AG04450 (cell line): ENCODE data around the gene SMPD3. TPM values are rescaled to one million over a fixed set of nuclear protein-coding genes. Genes with fewer than 3 reads are reported as not detected.

Experiments used
- CTCF ChIA-PET: fragments of 300-600, 350-600 bp; formaldehyde crosslinking; extraction: SDS; loops from one replicate; lab custom pipeline; 2022; ENCODE audit warnings: antibody characterized with exemption, inconsistent platforms; lab: Charles Lee
- POLR2A ChIA-PET: fragments of 350-600 bp; formaldehyde crosslinking; extraction: SDS; loops from one replicate; lab custom pipeline; 2021; ENCODE audit warnings: antibody characterized with exemption, inconsistent platforms; lab: Yijun Ruan, JAX
- DNase-seq: peaks from one replicate; pipeline ENCODE4 v3.0.0-alpha.2; 2011; ENCODE audit warnings: low read depth, low spot score
- H3K27ac ChIP-seq: one replicate; pipeline ENCODE4 v1.5.1; 2012; ENCODE audit warnings: low read depth, low read length, control low read depth
- H3K27me3 ChIP-seq: one replicate; pipeline ENCODE4 v1.6.0; 2012; ENCODE audit warnings: low read length; ENCODE audit not compliant: control insufficient read depth, insufficient read depth
- H3K4me3 ChIP-seq: 2 replicates; pipeline ENCODE4 v1.5.1; 2011; ENCODE audit warnings: mild to moderate bottlenecking, low read depth, low read length, control low read depth
- H3K9me3 ChIP-seq: 2 replicates; pipeline ENCODE4 v1.5.1; 2012; ENCODE audit warnings: low read length; ENCODE audit not compliant: control insufficient read depth, insufficient read depth
- polyA plus RNA-seq: library from polyadenylated mRNA; depleted of rRNA; stranded (reverse); fragments of >200 nt; gene quantifications from 2 replicates; pipeline ENCODE4 v1.2.3, GENCODE V29; 2011
- TF ChIP-seq, protein P1 (sequence below): IDR thresholded peaks from 2 replicates; pipeline ENCODE4 v1.5.1; 2011; ENCODE audit warnings: low read depth, low read length, control low read depth, inconsistent platforms

SMPD3 gene
- polyA plus RNA-seq, 1 experiment: not detected

DNA sequence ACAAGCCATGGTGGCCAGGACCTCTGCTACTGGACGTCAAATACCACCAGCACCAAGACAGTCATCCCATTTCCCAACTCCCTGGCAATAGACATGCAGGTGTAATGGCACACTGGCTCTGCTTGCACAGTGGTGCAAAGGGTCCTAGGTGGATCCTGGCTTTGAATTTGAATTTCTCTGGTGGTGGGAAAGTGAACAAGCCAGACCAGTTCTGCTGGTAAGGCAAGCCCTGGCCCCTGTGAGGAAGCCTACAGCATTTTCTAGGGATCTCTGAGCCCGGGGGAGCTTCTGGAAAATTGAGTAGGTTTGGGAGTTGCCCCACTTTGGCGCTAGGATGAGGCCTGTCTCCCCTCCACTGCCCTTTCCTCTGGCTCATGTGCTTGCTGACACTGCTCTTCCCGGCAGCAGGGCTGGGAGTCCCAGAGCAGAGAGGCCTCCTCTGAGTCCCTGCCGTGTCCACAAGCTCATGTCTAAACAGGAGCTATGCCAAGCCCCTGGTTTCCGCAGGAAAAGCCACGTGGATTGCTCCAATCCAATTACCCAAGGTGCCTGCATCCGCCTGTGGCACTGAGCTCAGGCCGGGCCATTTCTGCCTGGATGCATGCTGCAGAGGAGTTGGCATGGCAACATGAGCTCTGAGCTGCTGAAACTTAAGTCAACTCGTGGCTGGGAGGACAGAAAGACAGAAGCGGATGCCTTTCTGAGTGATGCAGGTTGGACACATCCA lies 70.5 kb downstream of the SMPD3 start:
- peaks cover 25% of the 10 kb centered on the region for H3K27me3 ChIP-seq
- DNase-seq: no peak
- ChIA-PET POLR2A (no interaction called here), CTCF (interaction anchor here (1.4 kb wide), 1 partner anchor 18 kb away, joined by 6 read pairs; no protein-coding TSS in a partner anchor)
- no peaks in the 10 kb centered on the region for H3K9me3 ChIP-seq
- TF ChIP-seq, protein P1, sequence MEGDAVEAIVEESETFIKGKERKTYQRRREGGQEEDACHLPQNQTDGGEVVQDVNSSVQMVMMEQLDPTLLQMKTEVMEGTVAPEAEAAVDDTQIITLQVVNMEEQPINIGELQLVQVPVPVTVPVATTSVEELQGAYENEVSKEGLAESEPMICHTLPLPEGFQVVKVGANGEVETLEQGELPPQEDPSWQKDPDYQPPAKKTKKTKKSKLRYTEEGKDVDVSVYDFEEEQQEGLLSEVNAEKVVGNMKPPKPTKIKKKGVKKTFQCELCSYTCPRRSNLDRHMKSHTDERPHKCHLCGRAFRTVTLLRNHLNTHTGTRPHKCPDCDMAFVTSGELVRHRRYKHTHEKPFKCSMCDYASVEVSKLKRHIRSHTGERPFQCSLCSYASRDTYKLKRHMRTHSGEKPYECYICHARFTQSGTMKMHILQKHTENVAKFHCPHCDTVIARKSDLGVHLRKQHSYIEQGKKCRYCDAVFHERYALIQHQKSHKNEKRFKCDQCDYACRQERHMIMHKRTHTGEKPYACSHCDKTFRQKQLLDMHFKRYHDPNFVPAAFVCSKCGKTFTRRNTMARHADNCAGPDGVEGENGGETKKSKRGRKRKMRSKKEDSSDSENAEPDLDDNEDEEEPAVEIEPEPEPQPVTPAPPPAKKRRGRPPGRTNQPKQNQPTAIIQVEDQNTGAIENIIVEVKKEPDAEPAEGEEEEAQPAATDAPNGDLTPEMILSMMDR: no peak
- no peak overlapping the region for H3K27ac ChIP-seq
- no peak overlapping the region for H3K4me3 ChIP-seq

DNA sequence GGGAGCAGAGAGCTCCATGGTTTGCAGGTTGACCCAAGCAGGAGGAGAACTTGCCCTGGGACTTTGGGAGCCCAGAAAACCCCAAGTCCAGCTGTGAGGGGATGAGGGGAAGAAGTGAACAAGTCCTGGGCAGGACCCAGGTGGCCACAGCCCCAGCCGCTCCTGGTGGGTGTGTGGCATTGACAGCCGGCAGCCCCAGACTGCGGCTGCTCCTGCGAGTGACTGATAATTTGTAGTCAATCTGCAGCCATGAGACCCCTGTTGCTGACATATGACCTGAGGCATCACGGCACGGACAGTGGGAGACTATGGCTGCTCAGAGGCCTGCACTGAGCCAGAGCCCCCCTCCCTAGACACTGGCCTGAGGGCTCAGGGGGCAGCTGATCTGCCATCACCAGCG lies 71.1 kb downstream of the SMPD3 start:
- TF ChIP-seq, protein P1: no peak
- Histone ChIP-seq H3K9me3 (no peaks in the 10 kb centered on the region), H3K27me3 (peaks cover 21% of the 10 kb centered on the region), H3K4me3 (no peak overlapping the region), H3K27ac (no peak overlapping the region)
- ChIA-PET POLR2A (no interaction called here), CTCF (no interaction called here)
- no peak for DNase-seq

DNA sequence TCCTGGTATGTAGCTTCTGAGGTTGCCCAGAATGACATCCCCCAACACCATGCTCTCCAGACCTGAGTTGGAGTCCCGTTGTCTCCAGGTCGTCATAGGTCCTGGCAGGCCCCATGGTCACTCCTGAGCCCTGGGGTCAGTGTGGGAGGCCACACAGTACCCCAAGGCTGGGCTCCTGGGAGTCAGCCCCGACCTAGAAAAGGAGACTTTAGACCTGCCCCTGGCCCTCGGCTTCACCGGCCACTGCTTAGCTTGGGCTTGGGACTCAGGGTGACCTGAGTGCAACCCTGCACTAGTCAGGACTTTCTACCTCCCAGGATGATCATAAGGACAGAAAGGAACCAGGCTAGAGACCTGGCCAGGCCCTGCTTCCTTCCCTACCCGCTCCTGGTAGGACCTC lies 71.7 kb downstream of the SMPD3 start:
- CTCF ChIA-PET: no interaction called here
- Histone ChIP-seq H3K27ac (no peak overlapping the region), H3K9me3 (no peaks in the 10 kb centered on the region; the same call in 1 of the 2 replicates), H3K27me3 (peaks cover 19% of the 10 kb centered on the region), H3K4me3 (no peak overlapping the region)
- no peak for DNase-seq
- POLR2A ChIA-PET: no interaction called here
- TF ChIP-seq, protein P1: no peak

- Histone ChIP-seq H3K4me3 (no peak overlapping the region), H3K27me3 (peaks cover 17% of the 10 kb centered on the region), H3K9me3 (no peaks in the 10 kb centered on the region; the same call in 1 of the 2 replicates), H3K27ac (no peak overlapping the region)
- no peak for DNase-seq
- TF ChIP-seq, protein P1: no peak
- ChIA-PET POLR2A (interaction anchor here (0.6 kb wide), 1 partner anchor 101 kb away, joined by 5 read pairs; no protein-coding TSS in a partner anchor), CTCF (no interaction called here)
Measured at GRCh38 chr16:68375801-68376536, 72.3 kb downstream of the SMPD3 start.
